Liver (tissue), 9 donors: ENCODE measurements around the gene TRAF3IP3. TPM values are rescaled to one million over a fixed set of nuclear protein-coding genes. Genes with fewer than 3 reads are reported as not detected.

Source experiments
- DNase-seq: peaks from one replicate; pipeline ENCODE4 v3.0.0-alpha.2; 2017; ENCODE audit warnings: low spot score
- H3K27ac ChIP-seq, 2 donors: one replicate each; pipeline ENCODE4 v1.7.0; 2013; ENCODE audit warnings: inconsistent platforms in 2 of 2, low read length in 2 of 2, control low read depth in 1 of 2, low read depth in 1 of 2, mild to moderate bottlenecking in 1 of 2
- H3K27me3 ChIP-seq, 4 donors: one replicate each; pipeline versions ENCODE4 v1.6.1 to v1.7.0; 2013; ENCODE audit warnings: low read length in 3 of 4, inconsistent platforms in 1 of 4, mild to moderate bottlenecking in 1 of 4, moderate library complexity in 1 of 4; ENCODE audit not compliant: control insufficient read depth in 4 of 4, insufficient read depth in 4 of 4
- H3K36me3 ChIP-seq, 4 donors: one replicate each; pipeline versions ENCODE4 v1.6.1 to v1.7.0; 2013; ENCODE audit warnings: low read length in 3 of 4, mild to moderate bottlenecking in 3 of 4, low read depth in 1 of 4, moderate library complexity in 1 of 4; ENCODE audit not compliant: control insufficient read depth in 4 of 4, insufficient read depth in 3 of 4
- H3K4me1 ChIP-seq, 4 donors: one replicate each; pipeline versions ENCODE4 v1.6.1 to v1.7.0; 2013; ENCODE audit warnings: low read length in 3 of 4, mild to moderate bottlenecking in 3 of 4, moderate library complexity in 1 of 4; ENCODE audit not compliant: control insufficient read depth in 4 of 4, insufficient read depth in 4 of 4
- H3K4me3 ChIP-seq, 3 donors: one replicate each; pipeline versions ENCODE4 v1.6.1 to v1.7.0; 2013; ENCODE audit warnings: low read length in 3 of 3, control low read depth in 1 of 3, low read depth in 1 of 3, mild to moderate bottlenecking in 1 of 3
- H3K9ac ChIP-seq, 2 donors: one replicate each; pipeline ENCODE4 v1.7.0; 2013; ENCODE audit warnings: low read length in 2 of 2, mild to moderate bottlenecking in 2 of 2, moderate library complexity in 2 of 2, control low read depth in 1 of 2, low read depth in 1 of 2
- H3K9me3 ChIP-seq, 4 donors: one replicate each; pipeline versions ENCODE4 v1.6.1 to v1.7.0; 2013; ENCODE audit warnings: low read length in 3 of 4; ENCODE audit not compliant: control insufficient read depth in 4 of 4
- ATF3 ChIP-seq: IDR thresholded peaks from 2 replicates; pipeline ENCODE4 v1.6.1; 2016; ENCODE audit warnings: antibody characterized with exemption
- CTCF ChIP-seq: fragments of 150-350 bp; IDR thresholded peaks from 2 replicates; pipeline ENCODE4 v1.5.1; 2017; ENCODE audit warnings: improper control_type of control experiment, low read depth, low read length; ENCODE audit not compliant: missing input control
- EGR1 ChIP-seq, 2 donors: IDR thresholded peaks; 2 replicates each; pipeline ENCODE4 v1.6.1; 2016 to 2018; ENCODE audit warnings: antibody characterized with exemption in 2 of 2, low read depth in 2 of 2
- GABPA ChIP-seq, 2 donors: IDR thresholded peaks in 1 of 2; conservative IDR thresholded peaks in 1 of 2; 2 replicates each; pipeline ENCODE4 v1.6.1; 2016; ENCODE audit warnings: antibody characterized with exemption in 2 of 2, mild to moderate bottlenecking in 1 of 2, moderate library complexity in 1 of 2
- HNF4A ChIP-seq, 2 donors: conservative IDR thresholded peaks; 2 replicates each; pipeline ENCODE4 v1.6.1; 2016; ENCODE audit warnings: antibody characterized with exemption in 2 of 2, mild to moderate bottlenecking in 2 of 2
- HNF4G ChIP-seq: IDR thresholded peaks from 2 replicates; pipeline ENCODE4 v1.6.1; 2016; ENCODE audit warnings: antibody characterized with exemption
- JUND ChIP-seq, 2 donors: IDR thresholded peaks; 2 replicates each; pipeline ENCODE4 v1.6.1; 2016; ENCODE audit warnings: antibody characterized with exemption in 2 of 2
- MAX ChIP-seq: IDR thresholded peaks from 2 replicates; pipeline ENCODE4 v1.6.1; 2016; ENCODE audit warnings: antibody characterized with exemption
- NR2F2 ChIP-seq: IDR thresholded peaks from 2 replicates; pipeline ENCODE4 v1.6.1; 2016; ENCODE audit warnings: antibody characterized with exemption
- RAD21 ChIP-seq, 2 donors: IDR thresholded peaks; 2 replicates each; pipeline ENCODE4 v1.6.1; 2016; ENCODE audit warnings: antibody characterized with exemption in 2 of 2, mild to moderate bottlenecking in 2 of 2
- REST ChIP-seq: IDR thresholded peaks from 2 replicates; pipeline ENCODE4 v1.6.1; 2016; ENCODE audit warnings: antibody characterized with exemption, mild to moderate bottlenecking
- RXRA ChIP-seq, 2 donors: IDR thresholded peaks; 2 replicates each; pipeline ENCODE4 v1.6.1; 2017 to 2018; ENCODE audit warnings: antibody characterized with exemption in 2 of 2, mild to moderate bottlenecking in 1 of 2
- SP1 ChIP-seq: IDR thresholded peaks from 2 replicates; pipeline ENCODE4 v1.6.1; 2018; ENCODE audit warnings: antibody characterized with exemption, mild to moderate bottlenecking
- YY1 ChIP-seq: IDR thresholded peaks from 2 replicates; pipeline ENCODE4 v1.6.1; 2016; ENCODE audit warnings: antibody characterized with exemption, mild to moderate bottlenecking
- ZBTB33 ChIP-seq: IDR thresholded peaks from 2 replicates; pipeline ENCODE4 v1.6.1; 2016; ENCODE audit warnings: antibody characterized with exemption
- WGBS: extraction: QIAGEN DNeasy Blood & Tissue Kit; methylation state at CpG from one replicate; pipeline ENCODE4 v1.1.7; 2013; 5-methylcytosine and 5-hydroxymethylcytosine counted together
- polyA plus RNA-seq, 2 donors: library from polyadenylated mRNA; stranded (reverse) in 1 of 2; unstranded in 1 of 2; fragments of 200-250 nt in 1 of 2; fragments of >200 nt in 1 of 2; fragmentation: Nextera tagmentation in 1 of 2; extraction: Ambion mirVana in 1 of 2; gene quantifications; one replicate each; pipeline versions ENCODE4 v1.2.1 to v1.2.3, GENCODE V29; 2013 to 2015
- total RNA-seq, 2 donors: library from RNA; depleted of rRNA; stranded (reverse); fragments of >200 nt; gene quantifications; one replicate each; pipeline ENCODE4 v1.2.3, GENCODE V29; 2014
- donor health status: healthy.
- donor health status: healthy.
- donor health status: healthy.
- donor health status: healthy.
- donor health status: healthy.

The TRAF3IP3 gene
- total and polyA plus RNA-seq, 4 donors = 0.87 to 3.4 (median 2.2) TPM

- Histone ChIP-seq H3K4me3 (no peak overlapping the region), H3K9me3 (no peaks in the 10 kb centered on the region), H3K4me1 (peaks cover 0 to 1% (median 0%) of the 10 kb centered on the region in 4 donors), H3K9ac (no peak overlapping the region), H3K27ac (peak overlapping the region in 1 of 2 donors; percentile 35), H3K27me3 (no peaks in the 10 kb centered on the region), H3K36me3 (no peaks in the 10 kb centered on the region)
- TF ChIP-seq NR2F2 (no peak), HNF4G (no peak), RAD21 (IDR thresholded peaks at IDR 0.05) (no peak), ZBTB33 (no peak)
- no peak for DNase-seq
These were observed 11.9 kb downstream of the TRAF3IP3 start for GRCh38 chr1:209767706-209768105.

- no peak overlapping the region for H3K9ac ChIP-seq
- 85% methylated on average over 9 of the region's 9 CpGs for WGBS
- H3K36me3 ChIP-seq = no peaks in the 10 kb centered on the region
- DNase-seq = no peak
- peak overlapping the region; percentile 35 to 45 for H3K27ac ChIP-seq
- TF ChIP-seq ATF3 (no peak), HNF4A (conservative IDR thresholded peaks at IDR 0.05) (no peak), CTCF (no peak), EGR1 (IDR thresholded peaks at IDR 0.05; ENCODE audit: low read depth in 2 of 2) (no peak), MAX (no peak), RXRA (IDR thresholded peaks at IDR 0.05) (no peak), REST (no peak), GABPA (IDR thresholded peaks at IDR 0.05 in 1 of 2, conservative IDR thresholded peaks at IDR 0.05 in 1 of 2) (no peak), YY1 (no peak), ZBTB33 (no peak), SP1 (no peak), HNF4G (no peak), NR2F2 (no peak), JUND (IDR thresholded peaks at IDR 0.05) (no peak), RAD21 (IDR thresholded peaks at IDR 0.05) (no peak)
- no peaks in the 10 kb centered on the region for H3K9me3 ChIP-seq
- H3K4me3 ChIP-seq = peak overlapping the region in 1 of 3 donors; percentile 7
- H3K27me3 ChIP-seq = no peaks in the 10 kb centered on the region
- peaks cover 0 to 1% (median 0%) of the 10 kb centered on the region in 4 donors for H3K4me1 ChIP-seq
These were observed 12.5 kb downstream of the TRAF3IP3 start for GRCh38 chr1:209768354-209768774.
